ENCODE measurements around the gene TBC1D25. TPM values are rescaled to one million over a fixed set of nuclear protein-coding genes. Genes with fewer than 3 reads are reported as not detected.
"Not testable (repeated sequence)": the region's sequence is repeated elsewhere in the genome, so short reads cannot be mapped to it uniquely, and the experiment has no call there.

Gene TBC1D25
- polyA plus RNA-seq, 2 donors, result 5.1 to 6.9 TPM

DNA sequence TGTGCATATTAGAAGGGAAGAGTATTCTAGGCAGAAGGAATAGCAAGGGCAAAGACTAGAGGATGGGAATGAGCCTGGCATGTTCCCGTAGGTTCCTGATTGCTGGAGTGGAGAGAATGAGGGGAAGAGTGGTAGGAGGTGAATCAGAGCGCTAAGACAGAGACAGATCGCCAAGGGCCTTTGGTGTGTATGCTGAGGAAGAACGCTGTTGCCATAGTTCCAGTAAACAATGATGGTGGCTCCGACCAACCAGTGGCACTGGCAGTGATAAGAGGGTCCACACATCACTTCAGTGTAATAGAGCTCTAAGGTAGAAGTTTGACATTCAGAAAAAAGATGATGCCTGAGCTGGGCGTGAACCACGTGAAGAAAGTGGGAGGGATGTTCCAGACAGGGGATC is 966 bp downstream of the TBC1D25 start:
- peak overlapping the region in 1 of 2 donors; percentile 41 for H3K4me3 ChIP-seq (ENCODE audit: low read depth in 1 of 2, low read length in 2 of 2)
- no peaks in the 10 kb centered on the region for H3K9me3 ChIP-seq (ENCODE audit: control insufficient read depth in 2 of 2, insufficient read depth in 1 of 2, low read depth in 1 of 2, low read length in 1 of 2)
- no peaks in the 10 kb centered on the region for H3K27me3 ChIP-seq (ENCODE audit: control insufficient read depth in 1 of 2, insufficient read depth in 2 of 2, low read length in 2 of 2)
- peak overlapping the region in 1 of 2 donors; percentile 87 for H3K27ac ChIP-seq (ENCODE audit: low read depth in 2 of 2, low read length in 1 of 2)
- H3K36me3 ChIP-seq (ENCODE audit: control insufficient read depth in 2 of 2, insufficient read depth in 2 of 2, low read length in 1 of 2), result peaks cover 0 to 5% of the 10 kb centered on the region in 2 donors
- peaks cover 0 to 5% of the 10 kb centered on the region in 2 donors for H3K4me1 ChIP-seq (ENCODE audit: control insufficient read depth in 2 of 2, insufficient read depth in 2 of 2, low read length in 1 of 2)
- 71 to 80% methylated on average over 7 of the region's 7 CpGs for WGBS, 2 donors

DNA sequence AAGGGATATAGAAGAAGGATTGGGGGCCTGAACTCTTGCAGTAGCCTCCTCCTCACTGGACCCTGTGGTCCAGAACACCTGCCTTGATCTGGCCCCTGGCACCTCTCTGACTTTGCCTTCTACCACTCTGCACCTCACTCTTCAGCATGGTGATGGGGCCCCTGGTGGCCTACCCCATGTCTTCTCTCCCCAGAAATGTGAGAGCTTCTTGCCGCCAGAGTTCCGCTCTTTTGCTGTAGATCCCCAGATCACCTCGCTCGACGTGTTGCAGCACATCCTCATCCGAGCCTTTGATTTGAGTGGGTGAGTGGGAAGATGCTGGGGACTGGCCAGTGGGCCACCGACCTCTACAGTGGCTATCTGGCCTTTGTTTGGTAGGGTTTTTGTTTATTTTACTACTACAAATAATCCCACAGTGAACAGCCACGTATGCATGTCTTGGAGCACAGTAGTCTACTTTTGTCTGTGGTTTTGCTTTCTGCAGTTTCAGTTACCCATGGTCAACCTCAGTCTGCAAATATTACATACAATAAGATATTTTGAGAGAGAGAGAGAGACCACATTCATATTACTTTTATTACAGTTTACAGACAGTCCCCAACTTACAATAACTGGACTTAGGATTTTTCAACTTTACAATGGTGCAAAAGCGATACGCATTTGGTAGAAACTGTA is 1.8 kb downstream of the TBC1D25 start:
- H3K27me3 ChIP-seq (ENCODE audit: control insufficient read depth in 1 of 2, insufficient read depth in 2 of 2, low read length in 2 of 2), result no peaks in the 10 kb centered on the region
- WGBS, 2 donors, result 77 to 78% methylated on average over 10 of the region's 10 CpGs
- no peak overlapping the region for H3K4me3 ChIP-seq (ENCODE audit: low read depth in 1 of 2, low read length in 2 of 2)
- no peak overlapping the region for H3K27ac ChIP-seq (ENCODE audit: low read depth in 2 of 2, low read length in 1 of 2)
- peaks cover 0 to 5% of the 10 kb centered on the region in 2 donors for H3K4me1 ChIP-seq (ENCODE audit: control insufficient read depth in 2 of 2, insufficient read depth in 2 of 2, low read length in 1 of 2)
- H3K36me3 ChIP-seq (ENCODE audit: control insufficient read depth in 2 of 2, insufficient read depth in 2 of 2, low read length in 1 of 2), result peaks cover 0 to 5% of the 10 kb centered on the region in 2 donors
- H3K9me3 ChIP-seq (ENCODE audit: control insufficient read depth in 2 of 2, insufficient read depth in 1 of 2, low read depth in 1 of 2, low read length in 1 of 2), result no peaks in the 10 kb centered on the region

DNA sequence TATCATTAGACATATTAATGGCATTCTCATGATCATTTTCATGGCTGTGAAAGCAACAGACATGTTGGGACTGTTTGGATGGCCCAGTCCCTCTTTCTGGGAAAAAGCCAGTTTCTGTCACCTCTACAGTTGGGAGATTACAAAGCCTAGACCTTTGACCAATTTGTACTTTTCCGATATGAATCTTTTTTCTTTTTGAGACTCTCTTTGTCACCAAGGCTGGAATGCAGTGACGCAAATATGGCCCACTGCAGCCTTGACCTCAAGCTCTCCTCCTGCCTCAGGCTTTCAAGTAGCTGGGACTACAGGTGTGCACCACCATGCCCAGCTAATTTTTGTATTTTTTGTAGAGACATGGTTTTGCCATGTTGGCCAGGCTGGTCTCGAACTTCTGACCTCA is 9.4 kb downstream of the TBC1D25 start:
- no peaks in the 10 kb centered on the region for H3K9me3 ChIP-seq (ENCODE audit: control insufficient read depth in 2 of 2, insufficient read depth in 1 of 2, low read depth in 1 of 2, low read length in 1 of 2)
- no peaks in the 10 kb centered on the region for H3K27me3 ChIP-seq (ENCODE audit: control insufficient read depth in 1 of 2, insufficient read depth in 2 of 2, low read length in 2 of 2)
- WGBS, 2 donors, result 96% methylated on average over 3 of the region's 3 CpGs
- no peaks in the 10 kb centered on the region for H3K4me1 ChIP-seq (ENCODE audit: control insufficient read depth in 2 of 2, insufficient read depth in 2 of 2, low read length in 1 of 2)
- peaks cover 0 to 5% of the 10 kb centered on the region in 2 donors for H3K36me3 ChIP-seq (ENCODE audit: control insufficient read depth in 2 of 2, insufficient read depth in 2 of 2, low read length in 1 of 2)
- H3K27ac ChIP-seq (ENCODE audit: low read depth in 2 of 2, low read length in 1 of 2), result no peak overlapping the region
- H3K4me3 ChIP-seq (ENCODE audit: low read depth in 1 of 2, low read length in 2 of 2), result no peak overlapping the region

DNA sequence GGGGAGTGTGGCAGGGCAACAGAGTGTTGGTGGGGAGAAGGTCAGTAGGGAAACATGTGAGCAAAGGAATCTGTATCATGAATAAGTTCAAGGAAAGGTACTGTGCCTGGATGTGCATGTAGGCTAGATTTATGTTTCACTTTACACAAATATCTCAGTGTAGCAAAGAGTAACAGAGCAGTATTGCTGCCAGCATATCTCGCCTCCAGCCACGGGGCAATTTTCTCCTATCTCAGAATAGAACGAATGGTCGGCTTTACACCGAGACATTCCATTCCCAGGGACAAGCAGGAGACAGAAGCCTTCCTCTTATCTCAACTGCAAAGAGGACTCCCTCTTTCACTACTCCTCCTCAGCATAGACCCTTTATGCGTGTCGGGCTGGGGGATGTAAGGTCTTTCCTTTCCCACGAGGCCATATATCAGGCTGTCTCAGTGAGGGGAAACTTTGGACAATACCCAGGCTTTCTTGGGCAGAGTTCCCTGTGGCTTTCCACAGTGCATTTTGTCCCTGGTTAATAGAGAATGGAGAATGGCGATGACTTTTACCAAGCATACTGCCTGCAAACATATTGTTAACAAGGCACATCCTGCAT is 16.3 kb downstream of the TBC1D25 start:
- peaks cover 0 to 19% of the 10 kb centered on the region in 2 donors for H3K36me3 ChIP-seq (ENCODE audit: control insufficient read depth in 2 of 2, insufficient read depth in 2 of 2, low read length in 1 of 2)
- WGBS, 2 donors, result 84 to 86% methylated on average over 9 of the region's 9 CpGs
- H3K4me1 ChIP-seq (ENCODE audit: control insufficient read depth in 2 of 2, insufficient read depth in 2 of 2, low read length in 1 of 2); H3K27ac ChIP-seq (ENCODE audit: low read depth in 2 of 2, low read length in 1 of 2); H3K27me3 ChIP-seq (ENCODE audit: control insufficient read depth in 1 of 2, insufficient read depth in 2 of 2, low read length in 2 of 2); H3K9me3 ChIP-seq (ENCODE audit: control insufficient read depth in 2 of 2, insufficient read depth in 1 of 2, low read depth in 1 of 2, low read length in 1 of 2); H3K4me3 ChIP-seq (ENCODE audit: low read depth in 1 of 2, low read length in 2 of 2): not testable (repeated sequence)

GRCh38 chrX:48558271-48558670 is 18.8 kb downstream of the TBC1D25 start:
- Histone ChIP-seq H3K9me3 (ENCODE audit: control insufficient read depth in 2 of 2, insufficient read depth in 1 of 2, low read depth in 1 of 2, low read length in 1 of 2) (no peaks in the 10 kb centered on the region), H3K27me3 (ENCODE audit: control insufficient read depth in 1 of 2, insufficient read depth in 2 of 2, low read length in 2 of 2) (no peaks in the 10 kb centered on the region), H3K4me1 (ENCODE audit: control insufficient read depth in 2 of 2, insufficient read depth in 2 of 2, low read length in 1 of 2) (no peaks in the 10 kb centered on the region), H3K27ac (ENCODE audit: low read depth in 2 of 2, low read length in 1 of 2) (no peak overlapping the region), H3K4me3 (ENCODE audit: low read depth in 1 of 2, low read length in 2 of 2) (no peak overlapping the region), H3K36me3 (ENCODE audit: control insufficient read depth in 2 of 2, insufficient read depth in 2 of 2, low read length in 1 of 2) (peaks cover 0 to 23% of the 10 kb centered on the region in 2 donors)
- WGBS, 2 donors, result 48 to 67% methylated on average over 4 of the region's 4 CpGs

GRCh38 chrX:48559636-48560035 is 20.1 kb downstream of the TBC1D25 start:
- Histone ChIP-seq H3K4me3 (ENCODE audit: low read depth in 1 of 2, low read length in 2 of 2) (no peak overlapping the region), H3K27me3 (ENCODE audit: control insufficient read depth in 1 of 2, insufficient read depth in 2 of 2, low read length in 2 of 2) (no peaks in the 10 kb centered on the region), H3K4me1 (ENCODE audit: control insufficient read depth in 2 of 2, insufficient read depth in 2 of 2, low read length in 1 of 2) (no peaks in the 10 kb centered on the region), H3K36me3 (ENCODE audit: control insufficient read depth in 2 of 2, insufficient read depth in 2 of 2, low read length in 1 of 2) (peaks cover 0 to 23% of the 10 kb centered on the region in 2 donors), H3K27ac (ENCODE audit: low read depth in 2 of 2, low read length in 1 of 2) (no peak overlapping the region), H3K9me3 (ENCODE audit: control insufficient read depth in 2 of 2, insufficient read depth in 1 of 2, low read depth in 1 of 2, low read length in 1 of 2) (peaks cover 0 to 4% of the 10 kb centered on the region in 2 donors)
- WGBS, 2 donors, result 94 to 95% methylated on average over 24 of the region's 24 CpGs

GRCh38 chrX:48560056-48560455 is 20.5 kb downstream of the TBC1D25 start:
- no peaks in the 10 kb centered on the region for H3K27me3 ChIP-seq (ENCODE audit: control insufficient read depth in 1 of 2, insufficient read depth in 2 of 2, low read length in 2 of 2)
- H3K4me3 ChIP-seq (ENCODE audit: low read depth in 1 of 2, low read length in 2 of 2), result no peak overlapping the region
- peaks cover 0 to 4% of the 10 kb centered on the region in 2 donors for H3K9me3 ChIP-seq (ENCODE audit: control insufficient read depth in 2 of 2, insufficient read depth in 1 of 2, low read depth in 1 of 2, low read length in 1 of 2)
- no peak overlapping the region for H3K27ac ChIP-seq (ENCODE audit: low read depth in 2 of 2, low read length in 1 of 2)
- peaks cover 0 to 23% of the 10 kb centered on the region in 2 donors for H3K36me3 ChIP-seq (ENCODE audit: control insufficient read depth in 2 of 2, insufficient read depth in 2 of 2, low read length in 1 of 2)
- no peaks in the 10 kb centered on the region for H3K4me1 ChIP-seq (ENCODE audit: control insufficient read depth in 2 of 2, insufficient read depth in 2 of 2, low read length in 1 of 2)
- 91 to 96% methylated on average over 14 of the region's 14 CpGs for WGBS, 2 donors

GRCh38 chrX:48560681-48561080 is 21.2 kb downstream of the TBC1D25 start:
- Histone ChIP-seq H3K4me3 (ENCODE audit: low read depth in 1 of 2, low read length in 2 of 2) (no peak overlapping the region), H3K4me1 (ENCODE audit: control insufficient read depth in 2 of 2, insufficient read depth in 2 of 2, low read length in 1 of 2) (no peaks in the 10 kb centered on the region), H3K27me3 (ENCODE audit: control insufficient read depth in 1 of 2, insufficient read depth in 2 of 2, low read length in 2 of 2) (no peaks in the 10 kb centered on the region), H3K36me3 (ENCODE audit: control insufficient read depth in 2 of 2, insufficient read depth in 2 of 2, low read length in 1 of 2) (peaks cover 0 to 23% of the 10 kb centered on the region in 2 donors), H3K9me3 (ENCODE audit: control insufficient read depth in 2 of 2, insufficient read depth in 1 of 2, low read depth in 1 of 2, low read length in 1 of 2) (peaks cover 0 to 4% of the 10 kb centered on the region in 2 donors), H3K27ac (ENCODE audit: low read depth in 2 of 2, low read length in 1 of 2) (no peak overlapping the region)
- 92 to 94% methylated on average over 12 of the region's 12 CpGs for WGBS, 2 donors

DNA sequence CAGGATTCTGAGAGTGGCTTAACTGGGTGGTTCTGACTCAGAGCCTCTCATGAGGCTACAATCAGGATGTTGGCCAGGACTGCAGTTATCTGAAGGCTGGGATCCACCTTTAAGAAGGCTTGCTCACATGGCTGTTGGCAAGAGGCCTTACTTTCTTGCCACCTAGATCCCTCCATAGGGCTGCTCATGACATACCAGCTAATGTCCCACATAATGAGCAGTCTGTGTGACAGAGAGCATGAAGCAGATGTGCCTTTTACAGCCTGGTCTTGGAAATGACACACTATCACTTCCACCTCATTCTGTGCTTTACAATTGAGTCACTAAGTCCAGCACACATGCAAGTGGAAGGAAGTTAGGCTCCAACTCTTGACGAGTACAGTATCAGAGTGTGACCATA is 30.4 kb downstream of the TBC1D25 start:
- H3K9me3 ChIP-seq (ENCODE audit: control insufficient read depth in 2 of 2, insufficient read depth in 1 of 2, low read depth in 1 of 2, low read length in 1 of 2), result peaks cover 0 to 6% of the 10 kb centered on the region in 2 donors
- 67 to 68% methylated on average over 1 of the region's 1 CpG for WGBS, 2 donors
- no peaks in the 10 kb centered on the region for H3K27me3 ChIP-seq (ENCODE audit: control insufficient read depth in 1 of 2, insufficient read depth in 2 of 2, low read length in 2 of 2)
- H3K36me3 ChIP-seq (ENCODE audit: control insufficient read depth in 2 of 2, insufficient read depth in 2 of 2, low read length in 1 of 2), result no peaks in the 10 kb centered on the region
- no peak overlapping the region for H3K27ac ChIP-seq (ENCODE audit: low read depth in 2 of 2, low read length in 1 of 2)
- no peaks in the 10 kb centered on the region for H3K4me1 ChIP-seq (ENCODE audit: control insufficient read depth in 2 of 2, insufficient read depth in 2 of 2, low read length in 1 of 2)
- H3K4me3 ChIP-seq (ENCODE audit: low read depth in 1 of 2, low read length in 2 of 2), result no peak overlapping the region
